GM21737 (cell line): ENCODE results near the gene MSH4.
"Not testable (repeated sequence)": the region's sequence is repeated elsewhere in the genome, so short reads cannot be mapped to it uniquely, and the experiment has no call there.

ENCODE experiments used
- ATAC-seq: cut with Tn5 transposase; IDR thresholded peaks from one replicate; pipeline ENCODE4 v1.9.1; 2021; ENCODE audit warnings: mild to moderate bottlenecking, moderate library complexity; ENCODE audit not compliant: unreplicated experiment

The MSH4 gene

GRCh38 chr1:75795703-75796193 is 934 bp upstream of the MSH4 start:
- no peak for ATAC-seq

- no peak for ATAC-seq
Observed at GRCh38 chr1:75797273-75797588, 549 bp downstream of the MSH4 start.

- ATAC-seq: no peak
Observed at GRCh38 chr1:75797606-75798216, 1.0 kb downstream of the MSH4 start.

GRCh38 chr1:75801480-75801879 is 4.8 kb downstream of the MSH4 start:
- not testable (repeated sequence) for ATAC-seq

GRCh38 chr1:75808921-75809320 is 12.2 kb downstream of the MSH4 start:
- no peak for ATAC-seq

- ATAC-seq: not testable (repeated sequence)
Observed at GRCh38 chr1:75810113-75810512, 13.4 kb downstream of the MSH4 start.

- ATAC-seq: no peak
Observed at GRCh38 chr1:75811211-75811981, 14.7 kb downstream of the MSH4 start.

GRCh38 chr1:75812065-75812464 is 15.4 kb downstream of the MSH4 start:
- ATAC-seq: no peak

- ATAC-seq: not testable (repeated sequence)
Observed at GRCh38 chr1:75823596-75823995, 26.9 kb downstream of the MSH4 start.

- no peak for ATAC-seq
Observed at GRCh38 chr1:75836528-75837100, 39.9 kb downstream of the MSH4 start.

GRCh38 chr1:75838079-75838478 is 41.4 kb downstream of the MSH4 start:
- ATAC-seq: no peak

- no peak for ATAC-seq
Observed at GRCh38 chr1:75841421-75841820, 44.7 kb downstream of the MSH4 start.

- no peak for ATAC-seq
Observed at GRCh38 chr1:75845576-75845975, 48.9 kb downstream of the MSH4 start.

GRCh38 chr1:75855010-75855409 is 58.3 kb downstream of the MSH4 start:
- ATAC-seq: no peak

- no peak for ATAC-seq
Observed at GRCh38 chr1:75855734-75856133, 59.1 kb downstream of the MSH4 start.

GRCh38 chr1:75861831-75862230 is 65.1 kb downstream of the MSH4 start:
- ATAC-seq: no peak

GRCh38 chr1:75870951-75871350 is 74.3 kb downstream of the MSH4 start:
- no peak for ATAC-seq

GRCh38 chr1:75879985-75880384 is 83.3 kb downstream of the MSH4 start:
- no peak for ATAC-seq

- no peak for ATAC-seq
Observed at GRCh38 chr1:75884437-75884836, 87.8 kb downstream of the MSH4 start.

- ATAC-seq: no peak
Observed at GRCh38 chr1:75901371-75901770, 104.7 kb downstream of the MSH4 start.

- no peak for ATAC-seq
Observed at GRCh38 chr1:75908717-75909152, 112.1 kb downstream of the MSH4 start.

- ATAC-seq: no peak
Observed at GRCh38 chr1:75916834-75917233, 120.2 kb downstream of the MSH4 start.
